ENCODE results near the gene KREMEN2. TPM values are rescaled to one million over a fixed set of nuclear protein-coding genes. Genes with fewer than 3 reads are reported as not detected.
"Not testable (repeated sequence)": the region's sequence is repeated elsewhere in the genome, so short reads cannot be mapped to it uniquely, and the experiment has no call there.

Gene KREMEN2
- total RNA-seq, 2 donors from 2014 or later, result 1.4 to 4.0 TPM

- Histone ChIP-seq H3K9me3 (no peaks in the 10 kb centered on the region), H3K4me1 (replicated peaks) (peaks cover 10% of the 10 kb centered on the region), H3K36me3 (peaks cover 0 to 7% of the 10 kb centered on the region in 2 donors), H3K27me3 (replicated peaks; ENCODE audit: insufficient read depth) (no peaks in the 10 kb centered on the region), H3K27ac (peak overlapping the region in 1 of 2 donors; percentile 26), H3K4me3 (no peak overlapping the region)
- TF ChIP-seq POLR2AphosphoS5 (IDR thresholded peaks at IDR 0.05), result peak; percentile 15
- no peak for TF ChIP-seq POLR2A (IDR thresholded peaks at IDR 0.05)
- 45% methylated on average over 42 of the region's 42 CpGs for WGBS
- no peak for DNase-seq (ENCODE audit: low spot score)
- intact Hi-C loops (cut with DNase I), result loop anchor here (5.0 kb wide), 1 partner anchor 53 kb away; no protein-coding TSS in a partner anchor
Observed at GRCh38 chr16:2924901-2925755, 38.9 kb upstream of the KREMEN2 start.

- intact Hi-C loops (cut with DNase I), result loop anchor here (5.0 kb wide), 1 partner anchor 54 kb away; no protein-coding TSS in a partner anchor
- Histone ChIP-seq H3K27me3 (replicated peaks; ENCODE audit: insufficient read depth) (no peaks in the 10 kb centered on the region), H3K9me3 (no peaks in the 10 kb centered on the region), H3K4me3 (no peak overlapping the region), H3K27ac (peak overlapping the region; percentile 48 to 74), H3K4me1 (replicated peaks) (peaks cover 10% of the 10 kb centered on the region), H3K36me3 (peaks cover 0 to 14% of the 10 kb centered on the region in 2 donors)
- no peak for DNase-seq (ENCODE audit: low spot score)
- no peak for TF ChIP-seq POLR2AphosphoS5 (IDR thresholded peaks at IDR 0.05)
- no peak for TF ChIP-seq CTCF (IDR thresholded peaks at IDR 0.05)
- TF ChIP-seq POLR2A (IDR thresholded peaks at IDR 0.05), result no peak
- 47% methylated on average over 9 of the region's 9 CpGs for WGBS
Observed at GRCh38 chr16:2925951-2926649, 38.0 kb upstream of the KREMEN2 start.

- intact Hi-C loops (cut with DNase I), result loop anchor here (5.0 kb wide), 1 partner anchor 54 kb away; no protein-coding TSS in a partner anchor
- Histone ChIP-seq H3K9me3 (no peaks in the 10 kb centered on the region), H3K4me3 (no peak overlapping the region), H3K36me3 (peaks cover 0 to 14% of the 10 kb centered on the region in 2 donors), H3K27me3 (replicated peaks; ENCODE audit: insufficient read depth) (no peaks in the 10 kb centered on the region), H3K27ac (peak overlapping the region; percentile 48 to 74), H3K4me1 (replicated peaks) (peaks cover 10% of the 10 kb centered on the region)
- 76% methylated on average over 5 of the region's 5 CpGs for WGBS
- no peak for DNase-seq (ENCODE audit: low spot score)
- TF ChIP-seq CTCF (IDR thresholded peaks at IDR 0.05) (no peak), POLR2A (IDR thresholded peaks at IDR 0.05) (no peak), POLR2AphosphoS5 (IDR thresholded peaks at IDR 0.05) (no peak)
Observed at GRCh38 chr16:2926650-2926999, 37.5 kb upstream of the KREMEN2 start.

GRCh38 chr16:2927010-2927646, 36.9 kb upstream of the KREMEN2 start:
- no peaks in the 10 kb centered on the region for H3K27me3 ChIP-seq (replicated peaks; ENCODE audit: insufficient read depth)
- no peaks in the 10 kb centered on the region for H3K9me3 ChIP-seq
- peaks cover 10% of the 10 kb centered on the region for H3K4me1 ChIP-seq (replicated peaks)
- intact Hi-C loops (cut with DNase I), result loop anchor here (5.0 kb wide), 1 partner anchor 55 kb away; no protein-coding TSS in a partner anchor
- DNase-seq (ENCODE audit: low spot score), result peak; percentile 86
- H3K27ac ChIP-seq, result peak overlapping the region; percentile 48 to 74
- TF ChIP-seq POLR2AphosphoS5 (IDR thresholded peaks at IDR 0.05) (peak; percentile 79), CTCF (IDR thresholded peaks at IDR 0.05) (peak; percentile 89 to 98 (median 97)), POLR2A (IDR thresholded peaks at IDR 0.05) (no peak)
- no peak overlapping the region for H3K4me3 ChIP-seq
- 8% methylated on average over 19 of the region's 19 CpGs for WGBS
- H3K36me3 ChIP-seq, result peaks cover 0 to 14% of the 10 kb centered on the region in 2 donors

- Histone ChIP-seq H3K36me3 (peaks cover 0 to 14% of the 10 kb centered on the region in 2 donors), H3K27ac (peak overlapping the region; percentile 42 to 74)
- intact Hi-C loops (cut with DNase I), result loop anchor here (5.0 kb wide), 1 partner anchor 56 kb away; no protein-coding TSS in a partner anchor
- 72% methylated on average over 4 of the region's 4 CpGs for WGBS
- not testable (repeated sequence) for H3K9me3 ChIP-seq; H3K4me3 ChIP-seq; H3K27me3 ChIP-seq (replicated peaks; ENCODE audit: insufficient read depth); H3K4me1 ChIP-seq (replicated peaks)
- peak; percentile 56 for TF ChIP-seq POLR2AphosphoS5 (IDR thresholded peaks at IDR 0.05)
- DNase-seq (ENCODE audit: low spot score), result peak; percentile 31
Observed at GRCh38 chr16:2928151-2928550, 35.9 kb upstream of the KREMEN2 start.

Data from prostate gland (tissue), 2 donors.